CD14-positive monocyte (primary cell): ENCODE measurements around the gene NSMF. TPM values are rescaled to one million over a fixed set of nuclear protein-coding genes. Genes with fewer than 3 reads are reported as not detected.

Experiments used
- DNase-seq, 3 donors: peaks; one replicate each; pipeline ENCODE4 v3.0.0-alpha.2; 2011 to 2022
- H2AFZ ChIP-seq: 2 replicates; pipeline ENCODE4 v1.6.0; 2012; ENCODE audit warnings: mild to moderate bottlenecking, low read depth, low read length, inconsistent platforms; ENCODE audit not compliant: insufficient read depth, poor library complexity, severe bottlenecking
- H3K27ac ChIP-seq, 2 donors: 1 replicate in 1 of 2; 2 replicates in 1 of 2; pipeline ENCODE4 v1.5.1; 2012 to 2013; ENCODE audit warnings: low read length in 2 of 2, control low read depth in 1 of 2, inconsistent platforms in 1 of 2, low read depth in 1 of 2, mild to moderate bottlenecking in 1 of 2
- H3K27me3 ChIP-seq, 2 donors: one replicate each; pipeline versions ENCODE4 v1.6.0 to v1.6.1; 2011 to 2013; ENCODE audit warnings: low read length in 2 of 2; ENCODE audit not compliant: control insufficient read depth in 2 of 2, insufficient read depth in 2 of 2
- H3K36me3 ChIP-seq, 2 donors: replicated peaks in 1 of 2; 1 replicate in 1 of 2; 2 replicates in 1 of 2; pipeline versions ENCODE4 v1.5.1 to v1.6.1; 2012 to 2013; ENCODE audit warnings: low read length in 2 of 2, control low read depth in 1 of 2, inconsistent platforms in 1 of 2, mild to moderate bottlenecking in 1 of 2; ENCODE audit not compliant: insufficient read depth in 2 of 2, control insufficient read depth in 1 of 2
- H3K4me1 ChIP-seq, 2 donors: 1 replicate in 1 of 2; 2 replicates in 1 of 2; pipeline versions ENCODE4 v1.5.1 to v1.6.1; 2012 to 2013; ENCODE audit warnings: low read length in 2 of 2, control low read depth in 1 of 2, inconsistent platforms in 1 of 2, mild to moderate bottlenecking in 1 of 2, moderate library complexity in 1 of 2; ENCODE audit not compliant: insufficient read depth in 2 of 2, control insufficient read depth in 1 of 2
- H3K4me2 ChIP-seq: replicated peaks from 2 replicates; pipeline ENCODE3; 2012; ENCODE audit warnings: low read length, moderate library complexity, mild to moderate bottlenecking; ENCODE audit not compliant: poor library complexity, severe bottlenecking; ENCODE audit errors: extremely low read depth
- H3K4me3 ChIP-seq, 3 experiments: fragments of 200-600 bp in 1 of 3; sonication (generic) in 1 of 3; replicated peaks in 1 of 3; 1 replicate in 2 of 3; 2 replicates in 1 of 3; pipeline ENCODE4 v1.5.1; 2011 to 2013; ENCODE audit warnings: low read length in 3 of 3, mild to moderate bottlenecking in 3 of 3, control low read depth in 2 of 3, low read depth in 2 of 3, inconsistent platforms in 1 of 3, moderate library complexity in 1 of 3
- H3K79me2 ChIP-seq: 2 replicates; pipeline ENCODE4 v1.6.0; 2012; ENCODE audit warnings: mild to moderate bottlenecking, control low read depth, inconsistent platforms, low read length, moderate library complexity; ENCODE audit not compliant: insufficient read depth
- H3K9ac ChIP-seq: 2 replicates; pipeline ENCODE4 v1.6.0; 2017; ENCODE audit warnings: low read length, mild to moderate bottlenecking; ENCODE audit not compliant: insufficient read depth, poor library complexity, severe bottlenecking
- H3K9me3 ChIP-seq, 2 donors: replicated peaks in 1 of 2; 1 replicate in 1 of 2; 2 replicates in 1 of 2; pipeline versions ENCODE4 v1.5.1 to v1.6.1; 2012 to 2013; ENCODE audit warnings: low read length in 2 of 2, control low read depth in 1 of 2; ENCODE audit not compliant: control insufficient read depth in 1 of 2, insufficient read depth in 1 of 2
- H4K20me1 ChIP-seq: 2 replicates; pipeline ENCODE4 v1.6.0; 2012; ENCODE audit warnings: mild to moderate bottlenecking, low read length, control low read depth, moderate library complexity; ENCODE audit not compliant: insufficient read depth
- H3K27ac Mint-ChIP-seq, 7 donors: one replicate each; pipeline ENCODE4 v1.8.0; 2020; ENCODE audit warnings: mild to moderate bottlenecking in 7 of 7, mixed read lengths in 7 of 7, moderate library complexity in 6 of 7, inconsistent platforms in 2 of 7
- H3K27me3 Mint-ChIP-seq, 3 donors: one replicate each; pipeline ENCODE4 v1.8.0; 2021 to 2022; ENCODE audit warnings: low read depth in 3 of 3, mild to moderate bottlenecking in 3 of 3, mixed read lengths in 3 of 3, moderate library complexity in 3 of 3, inconsistent platforms in 1 of 3
- H3K36me3 Mint-ChIP-seq, 2 donors: one replicate each; pipeline ENCODE4 v1.8.0; 2020; ENCODE audit warnings: mixed read lengths in 2 of 2, inconsistent platforms in 1 of 2, mild to moderate bottlenecking in 1 of 2
- H3K4me1 Mint-ChIP-seq: one replicate; pipeline ENCODE4 v1.8.0; 2020; ENCODE audit warnings: mild to moderate bottlenecking, mixed read lengths
- H3K4me3 Mint-ChIP-seq, 2 donors: one replicate each; pipeline ENCODE4 v1.8.0; 2020; ENCODE audit warnings: mild to moderate bottlenecking in 2 of 2, mixed read lengths in 2 of 2, moderate library complexity in 1 of 2
- H3K9me3 Mint-ChIP-seq, 7 donors: one replicate each; pipeline ENCODE4 v1.8.0; 2020 to 2022; ENCODE audit warnings: mixed read lengths in 7 of 7, mild to moderate bottlenecking in 6 of 7, moderate library complexity in 6 of 7, inconsistent platforms in 2 of 7
- CTCF ChIP-seq: fragments of 200-600 bp; IDR thresholded peaks from one replicate; pipeline ENCODE4 v1.8.0; 2022; ENCODE audit warnings: antibody characterized with exemption, mild to moderate bottlenecking
- WGBS: methylation state at CpG from one replicate; pipeline ENCODE4 v1.1.5; 2013; ENCODE audit warnings: missing lambda C conversion rate; ENCODE audit not compliant: insufficient coverage; 5-methylcytosine and 5-hydroxymethylcytosine counted together
- intact Hi-C, 2 donors: fragments of 100-400 bp; cut with micrococcal nuclease; formaldehyde crosslinking; loops; one replicate each; pipeline versions ENCODE4 v1.15.0 to v1.15.1; 2023
- polyA plus RNA-seq, 3 donors: library from polyadenylated mRNA; depleted of rRNA in 1 of 3; unstranded in 2 of 3; stranded (reverse) in 1 of 3; fragments of 300-500 nt in 2 of 3; fragments of >200 nt in 1 of 3; fragmentation: Illumina TruSeq in 2 of 3; gene quantifications; 1 replicate in 2 of 3; 2 replicates in 1 of 3; pipeline ENCODE4 v1.2.3, GENCODE V29; 2012 to 2021

NSMF gene
- polyA plus RNA-seq, 3 donors, result 4.6 to 68.4 (median 5.3) TPM

- Histone ChIP-seq H3K27me3 (no peaks in the 10 kb centered on the region), H3K4me3 (no peak overlapping the region), H4K20me1 (no peaks in the 10 kb centered on the region), H3K4me1 (peaks cover under 1 to 2% of the 10 kb centered on the region in 2 donors), H3K36me3 (no peaks in the 10 kb centered on the region), H3K4me2 (no peak overlapping the region), H3K9ac (no peak overlapping the region), H2AFZ (no peak overlapping the region), H3K79me2 (no peaks in the 10 kb centered on the region), H3K9me3 (no peaks in the 10 kb centered on the region), H3K27ac (no peak overlapping the region)
- DNase-seq, result no peak
- H3K4me1 Mint-ChIP-seq, result no peaks in the 10 kb centered on the region
- intact Hi-C loops, result no loop called here
- H3K4me3 Mint-ChIP-seq, result no peak overlapping the region
- peaks cover 0 to 2% (median 0%) of the 10 kb centered on the region in 7 donors for H3K9me3 Mint-ChIP-seq
- 94% methylated on average over 6 of the region's 6 CpGs for WGBS
- H3K36me3 Mint-ChIP-seq, result no peaks in the 10 kb centered on the region
- peaks cover 1 to 5% (median 2%) of the 10 kb centered on the region in 3 donors for H3K27me3 Mint-ChIP-seq
- H3K27ac Mint-ChIP-seq, result no peak overlapping the region
- TF ChIP-seq CTCF, result no peak
These were observed 29.2 kb upstream of the NSMF start for GRCh38 chr9:137488327-137488653.

- no peaks in the 10 kb centered on the region for H3K9me3 ChIP-seq
- no peak overlapping the region for H3K27ac Mint-ChIP-seq
- no peak overlapping the region for H3K4me3 Mint-ChIP-seq
- H3K4me1 Mint-ChIP-seq, result peaks cover under 1% of the 10 kb centered on the region
- peaks cover under 1% of the 10 kb centered on the region in 2 donors for H3K4me1 ChIP-seq
- intact Hi-C loops, result no loop called here
- H3K4me3 ChIP-seq, result no peak overlapping the region
- no peak for TF ChIP-seq CTCF
- no peaks in the 10 kb centered on the region for H3K79me2 ChIP-seq
- no peaks in the 10 kb centered on the region for H3K36me3 ChIP-seq
- no peak overlapping the region for H3K9ac ChIP-seq
- WGBS, result 97% methylated on average over 24 of the region's 41 CpGs
- H3K27ac ChIP-seq, result no peak overlapping the region
- DNase-seq, result no peak
- no peaks in the 10 kb centered on the region for H3K36me3 Mint-ChIP-seq
- H4K20me1 ChIP-seq, result no peaks in the 10 kb centered on the region
- no peaks in the 10 kb centered on the region for H3K27me3 ChIP-seq
- H3K27me3 Mint-ChIP-seq, result peaks cover 1 to 5% (median 2%) of the 10 kb centered on the region in 3 donors
- H3K9me3 Mint-ChIP-seq, result peaks cover 0 to 2% (median 0%) of the 10 kb centered on the region in 7 donors
- H3K4me2 ChIP-seq, result no peak overlapping the region
- H2AFZ ChIP-seq, result no peak overlapping the region
These were observed 28.6 kb upstream of the NSMF start for GRCh38 chr9:137487454-137488326.
